ENCODE data around the gene LRR1.
"Not testable (repeated sequence)": the region's sequence is repeated elsewhere in the genome, so short reads cannot be mapped to it uniquely, and the experiment has no call there.

Gene LRR1, protein sequence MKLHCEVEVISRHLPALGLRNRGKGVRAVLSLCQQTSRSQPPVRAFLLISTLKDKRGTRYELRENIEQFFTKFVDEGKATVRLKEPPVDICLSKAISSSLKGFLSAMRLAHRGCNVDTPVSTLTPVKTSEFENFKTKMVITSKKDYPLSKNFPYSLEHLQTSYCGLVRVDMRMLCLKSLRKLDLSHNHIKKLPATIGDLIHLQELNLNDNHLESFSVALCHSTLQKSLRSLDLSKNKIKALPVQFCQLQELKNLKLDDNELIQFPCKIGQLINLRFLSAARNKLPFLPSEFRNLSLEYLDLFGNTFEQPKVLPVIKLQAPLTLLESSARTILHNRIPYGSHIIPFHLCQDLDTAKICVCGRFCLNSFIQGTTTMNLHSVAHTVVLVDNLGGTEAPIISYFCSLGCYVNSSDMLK

DNA sequence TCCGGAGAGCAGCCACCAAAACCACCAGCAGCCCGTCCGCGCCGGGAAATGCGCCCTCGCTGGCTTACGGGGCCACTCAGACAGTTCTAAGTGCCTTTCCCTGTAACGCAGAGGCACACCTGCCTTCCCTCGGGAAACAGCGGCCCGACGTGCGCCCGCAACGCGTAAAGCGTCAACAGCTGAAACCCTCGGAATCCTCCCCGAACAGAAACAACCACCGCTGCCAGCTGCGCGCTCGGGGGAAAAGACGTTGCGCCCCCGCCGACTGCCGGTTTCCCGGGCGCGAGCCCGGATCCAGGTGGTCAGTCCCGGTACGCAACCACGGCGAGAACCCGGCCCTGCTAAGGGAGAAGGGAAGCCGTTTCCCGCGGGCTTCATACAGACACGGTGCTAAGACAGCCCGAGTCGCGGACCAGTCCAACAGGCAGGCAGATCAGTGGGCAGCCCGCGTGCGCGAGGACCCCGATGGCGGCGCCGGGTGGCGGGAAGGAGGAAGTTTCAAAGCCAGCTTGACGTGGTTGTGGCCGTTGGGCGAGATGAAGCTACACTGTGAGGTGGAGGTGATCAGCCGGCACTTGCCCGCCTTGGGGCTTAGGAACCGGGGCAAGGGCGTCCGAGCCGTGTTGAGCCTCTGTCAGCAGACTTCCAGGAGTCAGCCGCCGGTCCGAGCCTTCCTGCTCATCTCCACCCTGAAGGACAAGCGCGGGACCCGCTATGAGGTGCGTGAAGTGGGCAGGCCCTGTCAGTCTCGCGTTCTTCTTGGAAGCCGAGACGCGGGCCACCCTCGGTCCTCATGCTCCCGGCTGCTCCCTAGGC is at the start of gene LRR1:
TSS of gene LRR1 (plus strand) at position 456 of the 816 bp plus-strand sequence. CDS start at position 537, 81 bp downstream.
- DNase-seq (ENCODE audit: low spot score) = peak; percentile 56

DNA sequence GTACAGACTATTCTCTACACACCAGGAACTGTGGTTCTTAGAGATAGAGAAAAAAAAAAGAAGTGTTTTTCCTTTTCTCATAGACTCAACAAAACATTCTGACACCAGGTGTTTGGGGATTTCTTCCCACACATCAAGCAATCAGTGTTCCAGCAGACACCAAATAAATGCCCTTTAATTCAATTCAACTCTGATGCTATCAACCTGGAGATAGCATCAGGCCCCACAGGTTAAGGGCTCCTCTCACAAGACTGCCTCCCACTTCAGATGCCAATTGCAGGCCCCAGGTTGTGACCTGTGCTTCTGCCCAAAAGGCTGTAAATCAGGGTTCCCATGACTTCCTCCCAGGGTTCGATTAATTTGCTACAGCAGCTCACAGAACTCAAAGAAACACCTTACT is 49.3 kb upstream of the LRR1 start:
- DNase-seq (ENCODE audit: low spot score) = no peak

DNA sequence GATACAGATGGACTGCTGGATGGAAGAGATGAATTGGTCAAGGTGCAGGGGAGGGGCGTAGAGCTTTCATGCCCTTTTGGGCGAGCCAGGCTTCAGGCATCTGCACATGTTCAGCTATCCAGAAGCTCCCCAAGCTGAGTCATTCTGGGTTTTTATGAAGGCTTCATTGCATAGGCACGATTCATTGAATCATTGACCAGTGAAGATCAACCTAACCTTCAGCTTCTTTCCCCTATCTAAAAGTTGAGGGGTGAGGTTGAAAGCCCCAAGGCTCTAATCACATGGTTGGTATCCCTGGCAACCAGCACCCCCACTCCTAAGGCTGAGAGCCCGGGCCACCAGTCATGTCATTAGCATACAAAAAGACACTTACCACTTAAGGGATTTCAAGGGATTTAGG is 48.9 kb upstream of the LRR1 start:
- no peak for DNase-seq (ENCODE audit: low spot score)

DNA sequence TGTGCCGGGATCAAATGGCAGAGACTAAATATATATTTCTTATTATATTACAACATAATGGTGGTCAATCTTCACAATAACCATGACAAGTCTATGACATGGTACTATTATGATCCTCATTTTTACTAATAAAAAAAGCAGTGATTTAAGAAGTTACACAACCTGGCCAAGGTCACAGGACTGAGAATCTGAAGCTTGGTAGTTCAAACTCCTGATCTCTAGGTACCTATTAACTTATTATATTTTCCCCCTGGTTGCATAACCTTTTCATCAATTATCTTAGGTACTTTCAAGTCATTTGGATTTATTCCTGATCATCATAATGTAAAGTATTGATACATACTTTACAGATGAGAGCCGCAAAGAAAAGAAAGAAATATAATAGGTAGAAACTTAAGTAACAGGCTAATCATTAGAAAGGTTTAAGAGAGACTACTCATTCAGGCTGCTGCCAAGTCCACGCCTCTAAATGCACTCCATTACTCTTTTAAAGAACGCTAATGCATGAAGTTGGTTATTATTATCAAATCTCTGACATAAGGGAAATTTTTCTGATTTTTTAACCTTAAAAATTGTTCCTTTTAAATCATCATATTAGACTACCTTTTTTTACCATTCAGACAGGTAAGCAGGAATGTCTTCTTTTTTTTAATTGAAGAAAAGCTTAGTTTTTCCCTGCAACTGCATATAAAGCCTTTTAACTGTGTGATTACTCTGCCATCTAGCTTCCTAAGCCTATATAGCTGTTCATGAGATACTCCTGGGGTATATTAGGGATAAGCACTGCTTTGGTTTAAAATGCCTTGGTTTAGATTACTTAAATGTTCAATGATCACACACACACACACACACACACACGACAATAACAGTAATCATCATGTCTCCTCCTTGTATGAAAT is 48.2 kb upstream of the LRR1 start:
- DNase-seq (ENCODE audit: low spot score) = no peak

DNA sequence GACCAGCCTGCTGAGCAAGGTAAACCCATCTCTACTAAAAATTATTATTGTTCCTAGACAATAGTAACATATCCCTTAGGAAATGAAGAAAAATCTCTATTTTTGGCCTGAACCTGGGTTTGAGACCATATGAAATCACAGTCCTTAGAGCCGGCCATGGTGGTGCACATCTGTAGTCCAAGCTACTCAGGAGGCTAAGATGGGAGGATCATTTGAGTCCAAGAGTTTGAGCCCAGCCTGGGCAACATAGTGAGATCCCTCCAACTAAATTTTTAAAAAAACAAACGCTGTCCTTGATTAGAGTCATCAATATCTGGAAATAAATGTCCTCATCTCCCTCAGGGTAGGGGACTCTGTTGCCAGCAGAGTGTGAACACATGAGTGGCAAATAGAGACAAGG is 47.2 kb upstream of the LRR1 start:
- DNase-seq (ENCODE audit: low spot score) = no peak

DNA sequence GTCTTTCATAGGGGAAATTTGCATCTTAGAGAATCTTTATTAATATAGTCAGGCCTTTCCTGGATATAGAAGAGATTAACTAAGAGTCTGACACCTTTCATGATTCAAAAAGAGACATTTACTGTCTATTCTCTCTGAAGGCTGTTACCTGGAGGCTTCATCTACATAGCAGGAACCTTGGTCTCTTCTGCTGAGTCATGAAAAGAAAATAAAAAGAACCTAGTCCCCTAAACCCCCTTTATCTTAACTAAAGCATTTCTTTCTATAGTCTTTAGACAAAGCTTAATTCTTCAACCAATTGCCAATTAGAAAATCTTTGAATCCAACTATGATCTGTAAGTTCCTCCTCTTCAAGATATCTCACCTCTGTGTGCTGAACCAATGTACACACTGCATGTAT is 45.6 kb upstream of the LRR1 start:
- DNase-seq (ENCODE audit: low spot score) = no peak

DNA sequence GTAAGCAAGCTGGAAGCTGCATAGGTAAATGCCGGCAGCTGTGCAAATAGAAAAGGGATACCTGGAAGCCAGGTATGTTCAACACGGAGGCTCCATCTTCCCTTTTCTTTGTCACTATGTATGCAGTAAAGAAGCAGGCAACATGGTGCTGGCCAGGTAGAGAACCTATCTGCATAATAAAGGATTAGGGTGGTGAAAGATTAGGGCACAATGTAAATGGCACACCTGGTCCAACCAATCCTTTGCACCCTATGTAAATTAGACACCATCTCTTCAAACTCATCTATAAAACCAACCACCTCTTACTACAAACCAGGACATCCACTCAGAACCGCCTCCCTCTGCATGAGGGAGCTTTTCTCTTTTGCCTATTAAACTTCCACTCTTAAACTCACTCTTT is 44.8 kb upstream of the LRR1 start:
- no peak for DNase-seq (ENCODE audit: low spot score)

DNA sequence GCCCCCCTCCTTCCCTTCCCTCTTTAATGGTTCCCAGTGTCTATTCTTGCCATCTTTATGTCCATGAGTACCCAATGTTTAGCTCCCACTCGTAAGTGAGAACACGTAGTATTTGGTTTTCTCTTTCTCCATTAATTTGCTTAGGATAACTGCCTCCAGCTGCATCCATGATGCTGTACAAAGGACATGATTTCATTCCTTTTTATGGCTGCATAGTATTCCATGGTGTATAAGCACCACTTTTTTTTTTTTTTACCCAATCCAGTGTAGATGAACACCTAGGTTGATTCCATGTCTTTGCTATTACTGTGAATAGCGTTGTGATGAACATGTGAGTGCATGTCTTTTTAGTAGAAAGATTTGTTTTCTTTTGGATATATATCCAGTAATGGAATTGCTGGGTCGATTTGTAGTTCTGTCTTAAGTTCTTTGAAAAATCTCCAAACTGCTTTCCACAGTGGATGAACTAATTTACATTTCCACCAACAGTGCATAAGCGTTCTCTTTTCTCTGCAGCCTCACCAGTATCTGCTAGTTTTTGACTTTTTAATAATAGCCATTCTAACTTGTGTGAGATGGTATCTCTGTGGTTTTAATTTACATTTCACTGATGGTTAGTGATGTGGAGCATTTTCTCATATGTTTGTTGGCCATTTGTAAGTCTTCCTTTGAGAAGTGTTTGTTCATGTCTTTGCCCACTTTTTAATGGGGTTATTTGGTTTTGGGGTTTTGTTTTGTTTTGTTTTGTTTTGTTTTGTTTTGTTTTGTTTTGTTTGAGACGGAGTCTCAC is 38.6 kb upstream of the LRR1 start:
- DNase-seq (ENCODE audit: low spot score) = no peak

DNA sequence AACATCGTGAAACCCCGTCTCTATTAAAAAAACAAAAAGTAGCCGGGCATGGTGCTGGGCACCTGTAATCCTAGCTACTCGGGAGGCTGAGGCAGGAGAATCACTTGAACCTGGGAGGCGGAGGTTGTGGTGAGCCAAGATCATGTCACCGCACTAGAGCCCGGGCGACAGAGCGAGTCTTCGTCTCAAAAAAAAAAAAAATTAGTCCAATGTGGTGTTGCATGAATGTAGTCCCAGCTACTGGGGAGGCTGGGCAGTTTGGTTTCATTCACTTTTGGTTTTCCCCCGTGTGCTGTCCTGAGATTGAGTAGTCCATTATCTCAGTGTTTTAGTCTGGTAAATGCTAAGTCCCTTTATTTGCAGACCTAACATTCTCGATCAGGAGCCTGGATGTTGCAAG is 32.0 kb upstream of the LRR1 start:
- no peak for DNase-seq (ENCODE audit: low spot score)

DNA sequence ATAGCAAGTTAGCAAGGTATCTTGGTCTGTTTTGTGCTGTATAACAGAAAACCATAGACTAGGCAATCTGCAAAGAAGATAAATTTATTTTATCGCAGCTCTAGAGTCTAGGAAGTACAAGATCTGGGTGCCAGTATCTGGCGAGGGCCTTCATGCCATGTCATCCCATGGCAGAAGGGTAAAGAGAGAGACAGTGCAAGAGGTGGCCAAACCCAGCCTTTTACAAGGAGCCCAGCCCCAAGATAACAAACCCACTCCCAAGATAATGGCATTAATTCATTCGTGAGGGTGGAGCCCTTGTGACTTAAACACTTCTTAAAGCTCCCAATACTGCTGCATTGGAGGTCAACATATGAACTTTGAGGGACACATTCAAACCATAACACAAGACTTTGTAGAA is 29.5 kb upstream of the LRR1 start:
- no peak for DNase-seq (ENCODE audit: low spot score)

DNA sequence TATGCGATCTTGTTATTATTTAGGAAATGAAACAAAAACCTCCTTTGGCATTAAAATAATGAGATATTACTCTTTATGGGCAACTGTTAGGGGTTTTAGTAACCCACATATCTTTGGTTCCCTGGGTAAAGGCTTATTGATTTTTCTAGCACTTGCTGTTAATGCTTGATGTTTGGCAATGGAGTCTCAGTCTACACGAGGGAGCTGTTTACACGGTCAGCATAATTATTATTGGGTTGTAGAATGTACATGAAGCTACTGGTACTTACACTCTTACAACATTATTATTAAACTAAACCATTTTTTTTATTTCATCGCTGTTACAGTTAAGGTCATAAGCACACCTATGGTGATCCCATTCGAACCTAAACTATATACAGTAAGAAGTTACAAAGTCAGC is 24.7 kb upstream of the LRR1 start:
- DNase-seq (ENCODE audit: low spot score) = no peak

DNA sequence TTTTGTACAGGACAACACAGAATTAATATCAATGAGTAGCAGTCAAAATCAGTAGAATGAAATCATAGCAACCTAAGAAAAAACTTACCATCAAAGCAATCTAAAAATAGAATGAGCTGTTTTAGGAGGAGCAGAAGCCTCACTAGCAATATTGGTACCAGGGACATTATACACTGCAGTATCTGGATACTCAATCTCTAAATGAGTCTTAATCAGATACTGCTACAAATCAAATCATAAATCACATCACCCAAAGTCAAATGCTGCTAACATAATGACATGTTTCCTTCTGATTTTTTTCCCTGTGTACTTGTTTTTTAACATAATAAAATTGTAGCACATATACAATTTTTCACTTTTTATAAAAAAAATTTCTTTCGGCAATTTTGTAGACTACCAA is 20.6 kb upstream of the LRR1 start:
- DNase-seq (ENCODE audit: low spot score) = no peak

DNA sequence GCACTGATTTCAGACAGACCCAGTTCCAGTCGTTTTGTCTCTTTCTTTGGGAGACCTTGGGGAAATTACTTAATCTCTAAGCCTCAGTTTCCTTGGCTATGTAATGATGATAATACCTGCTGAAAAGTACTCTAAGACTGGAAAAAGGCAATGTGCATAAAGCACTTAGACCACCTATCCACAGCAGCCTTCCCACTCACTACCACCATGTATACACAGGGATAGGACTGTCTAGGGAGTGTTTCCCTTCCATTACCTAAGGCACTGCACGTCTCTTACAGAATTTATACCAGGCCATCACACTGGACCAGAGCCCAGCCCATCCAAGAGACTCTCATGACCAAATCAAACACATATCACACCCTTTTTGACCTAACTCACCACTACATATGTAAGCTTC is 18.9 kb upstream of the LRR1 start:
- DNase-seq (ENCODE audit: low spot score) = no peak

DNA sequence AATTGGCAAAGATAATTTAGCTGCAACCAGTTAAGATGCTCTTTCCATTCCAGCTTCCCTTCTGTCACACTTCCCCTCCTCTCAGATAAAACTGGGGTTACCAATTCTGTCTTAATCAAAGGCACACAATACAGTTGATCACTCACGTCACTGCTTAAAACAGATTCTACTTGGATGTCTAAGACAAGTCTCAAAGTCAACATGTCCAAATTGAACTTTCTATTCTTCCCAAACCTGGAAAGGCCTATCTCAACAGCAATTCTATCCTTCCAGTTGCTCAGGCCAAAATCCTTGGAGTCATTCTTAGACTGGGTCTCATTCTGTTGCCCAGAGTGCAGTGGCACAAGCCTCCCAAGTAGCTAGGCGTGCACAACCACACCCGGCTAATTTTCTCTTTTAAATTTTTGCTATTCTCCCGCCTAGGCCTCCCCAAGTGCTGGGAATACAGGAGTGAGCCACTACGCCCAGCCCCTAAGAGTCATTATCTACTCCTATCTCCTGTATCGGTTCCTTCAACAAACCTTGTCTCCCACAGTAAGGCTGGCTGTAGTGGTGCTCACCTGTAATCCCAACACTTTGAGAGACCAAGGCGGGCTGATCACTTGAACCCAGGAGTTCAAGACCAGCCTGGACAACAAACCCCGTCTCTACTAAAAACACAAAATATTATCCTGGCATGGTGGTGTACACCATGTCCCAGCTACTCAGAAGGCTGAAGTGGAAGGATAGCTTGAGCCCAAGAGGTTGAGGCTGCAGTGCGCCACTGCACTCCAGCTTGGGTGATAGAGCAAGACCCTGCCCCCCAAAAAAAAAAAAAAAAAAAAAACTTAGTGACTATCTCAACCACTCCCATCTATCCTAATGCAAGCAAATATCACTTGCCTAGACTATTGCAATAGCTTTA is 17.3 kb upstream of the LRR1 start:
- no peak for DNase-seq (ENCODE audit: low spot score)

DNA sequence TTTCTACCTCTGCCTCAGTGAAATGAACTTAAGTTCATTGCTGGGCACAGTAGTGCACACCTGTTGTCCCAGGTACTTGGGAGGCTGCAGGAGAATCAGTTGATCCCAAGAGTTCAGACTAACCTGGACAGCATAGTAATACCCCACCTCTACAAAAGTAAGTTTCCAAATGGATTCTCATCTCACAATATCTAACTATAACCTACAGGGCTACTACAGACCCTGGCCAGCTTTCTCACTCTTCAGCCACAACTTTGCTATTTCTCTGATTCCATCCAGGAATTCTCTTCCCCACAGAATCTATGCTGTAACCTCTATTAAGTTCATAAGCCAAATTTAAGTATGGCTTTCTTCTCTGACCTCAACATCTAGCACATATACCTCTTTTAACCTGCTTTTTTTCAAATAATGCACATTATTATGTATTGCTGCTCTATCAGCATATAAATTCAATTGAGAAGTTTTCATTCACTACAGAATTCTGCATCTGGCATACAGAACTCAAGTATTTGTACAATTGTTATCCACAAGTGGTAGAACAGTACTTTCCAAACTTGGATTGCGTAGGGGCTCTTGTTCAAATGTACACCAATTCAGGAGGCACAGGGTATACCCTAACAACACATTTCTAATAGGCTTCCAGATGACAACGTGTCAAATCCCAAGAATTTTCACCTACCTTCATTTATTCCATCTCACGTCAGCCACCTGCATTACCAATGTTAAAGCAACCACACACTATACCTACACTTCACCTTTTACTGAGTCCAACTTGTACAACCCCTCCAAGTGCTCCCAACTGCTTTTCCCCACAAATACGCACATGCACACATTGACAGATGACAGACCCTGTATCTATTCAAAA is 16.4 kb upstream of the LRR1 start:
- DNase-seq (ENCODE audit: low spot score) = no peak

DNA sequence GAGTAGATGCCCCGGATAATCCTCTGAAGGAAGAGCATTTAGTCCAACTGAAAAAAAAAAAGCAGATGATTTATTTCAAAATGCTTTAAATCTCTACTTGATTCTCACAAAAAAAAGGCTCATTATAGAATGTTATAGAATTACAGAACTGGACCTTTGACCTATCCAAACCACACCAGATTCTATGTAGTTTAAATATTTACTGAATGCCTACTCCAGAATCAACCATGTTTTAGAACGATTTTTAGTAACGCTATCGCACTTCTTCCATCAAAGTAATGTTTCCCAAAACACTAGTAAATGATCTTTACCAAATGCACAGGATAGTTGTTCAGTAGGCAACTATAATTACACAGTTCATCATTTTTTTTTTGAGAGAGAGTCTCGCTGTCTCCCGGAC is 15.1 kb upstream of the LRR1 start:
- no peak for DNase-seq (ENCODE audit: low spot score)

DNA sequence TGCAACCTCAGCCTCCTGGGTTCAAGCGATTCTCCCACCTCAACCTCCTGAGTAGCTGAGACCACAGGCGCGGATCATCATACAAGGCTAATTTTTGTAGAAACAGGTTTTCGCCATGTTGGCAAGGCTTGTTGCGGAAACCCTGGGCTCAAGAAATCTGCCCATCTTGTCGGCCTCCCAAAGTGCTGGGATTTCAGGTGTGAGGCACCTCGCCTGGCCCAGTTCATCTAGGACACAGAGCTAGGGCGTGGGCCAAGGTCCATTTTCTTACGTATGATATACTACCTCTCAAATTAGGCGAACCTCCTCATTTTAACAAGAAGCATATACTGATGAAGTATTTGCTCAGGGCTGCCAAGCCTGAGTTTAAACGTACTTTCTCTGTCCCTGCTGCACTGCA is 14.7 kb upstream of the LRR1 start:
- no peak for DNase-seq (ENCODE audit: low spot score)

DNA sequence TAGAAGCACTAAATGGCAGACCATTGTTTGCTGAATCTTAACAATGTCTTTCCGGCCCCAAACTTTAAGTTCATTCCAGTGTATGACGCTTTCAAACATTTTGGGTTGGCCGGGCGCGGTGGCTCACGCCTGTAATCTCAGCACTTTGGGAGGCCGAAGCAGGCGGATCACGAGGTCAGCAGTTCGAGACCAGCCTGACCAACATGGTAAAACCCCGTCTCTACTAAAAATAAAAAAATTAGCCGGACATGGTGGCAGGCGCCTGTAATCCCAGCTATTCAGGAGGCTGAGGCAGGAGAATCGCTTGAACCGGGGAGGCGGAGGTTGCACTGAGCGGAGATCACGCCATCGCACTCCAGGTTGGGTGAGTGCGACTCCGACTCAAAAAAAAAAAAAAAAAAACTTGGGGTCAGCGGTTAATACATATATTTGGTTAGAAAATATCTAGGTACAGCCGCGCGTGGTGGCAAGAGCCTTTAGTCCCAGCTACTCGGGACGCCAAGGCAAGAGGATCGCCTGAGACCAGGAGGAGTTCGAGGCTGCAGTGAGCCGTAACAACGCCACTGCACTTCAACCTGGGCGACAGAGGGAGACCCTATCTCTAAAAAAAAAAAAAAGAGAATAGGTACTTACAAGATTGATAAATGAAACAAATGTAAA is 13.6 kb upstream of the LRR1 start:
- DNase-seq (ENCODE audit: low spot score) = not testable (repeated sequence)
